Bronchial epithelial cell (primary cell): ENCODE results near the gene SIM2. TPM values are rescaled to one million over a fixed set of nuclear protein-coding genes. Genes with fewer than 3 reads are reported as not detected.

Source experiments
- DNase-seq: peaks from one replicate; pipeline ENCODE4 v3.0.0-alpha.2; 2010; ENCODE audit warnings: low read depth
- FAIRE-seq: peaks from 2 replicates; lab custom pipeline; 2011; peaks lifted over from hg19 to GRCh38; lab: Jason Lieb, UNC
- H3K27me3 ChIP-seq: 2 replicates; pipeline ENCODE4 v1.5.1; 2011; ENCODE audit warnings: low read length; ENCODE audit not compliant: control insufficient read depth, insufficient read depth
- H3K36me3 ChIP-seq: 2 replicates; pipeline ENCODE4 v1.5.1; 2011; ENCODE audit warnings: low read length; ENCODE audit not compliant: control insufficient read depth, insufficient read depth
- H3K4me3 ChIP-seq: 2 replicates; pipeline ENCODE4 v1.5.1; 2011; ENCODE audit warnings: mild to moderate bottlenecking, low read depth, low read length, control low read depth
- CTCF ChIP-seq: IDR thresholded peaks from 2 replicates; pipeline ENCODE4 v1.5.1; 2011; ENCODE audit warnings: mild to moderate bottlenecking, moderate library complexity, low read length, control low read depth, inconsistent platforms; ENCODE audit not compliant: insufficient read depth, severe bottlenecking
- total RNA-seq: library from RNA; depleted of rRNA; stranded (reverse); fragments of >200 nt; gene quantifications from 2 replicates; pipeline ENCODE4 v1.2.1, GENCODE V29; 2014

Gene SIM2
- total RNA-seq, 1 donor from 2014 or later: 0.26 TPM

- Histone ChIP-seq H3K36me3 (no peaks in the 10 kb centered on the region), H3K4me3 (no peak overlapping the region), H3K27me3 (no peaks in the 10 kb centered on the region)
- DNase-seq: no peak
- FAIRE-seq: no peak
- TF ChIP-seq CTCF: no peak
Measured at GRCh38 chr21:36786186-36786585, 87.3 kb downstream of the SIM2 start.

GRCh38 chr21:36788120-36788638 lies 89.3 kb downstream of the SIM2 start:
- no peak overlapping the region for H3K4me3 ChIP-seq
- no peaks in the 10 kb centered on the region for H3K27me3 ChIP-seq
- no peak for TF ChIP-seq CTCF
- no peak for FAIRE-seq
- DNase-seq: no peak
- no peaks in the 10 kb centered on the region for H3K36me3 ChIP-seq

GRCh38 chr21:36790616-36791015 lies 91.7 kb downstream of the SIM2 start:
- no peak for TF ChIP-seq CTCF
- H3K4me3 ChIP-seq: no peak overlapping the region
- no peak for FAIRE-seq
- H3K36me3 ChIP-seq: no peaks in the 10 kb centered on the region
- DNase-seq: no peak
- H3K27me3 ChIP-seq: no peaks in the 10 kb centered on the region

GRCh38 chr21:36791180-36791579 lies 92.3 kb downstream of the SIM2 start:
- H3K4me3 ChIP-seq: no peak overlapping the region
- FAIRE-seq (no peak), DNase-seq (no peak)

GRCh38 chr21:36791695-36792470 lies 93.0 kb downstream of the SIM2 start:
- DNase-seq (no peak), FAIRE-seq (no peak)
- no peak overlapping the region for H3K4me3 ChIP-seq
- H3K27me3 ChIP-seq: no peaks in the 10 kb centered on the region
- H3K36me3 ChIP-seq: no peaks in the 10 kb centered on the region
- no peak for TF ChIP-seq CTCF

More at GRCh38 chr21:36791180-36791579, 92.3 kb downstream of the SIM2 start:
- no peaks in the 10 kb centered on the region for H3K36me3 ChIP-seq
- no peak for TF ChIP-seq CTCF
- H3K27me3 ChIP-seq: no peaks in the 10 kb centered on the region

- no peaks in the 10 kb centered on the region for H3K36me3 ChIP-seq
- DNase-seq: peak; percentile 96
- no peaks in the 10 kb centered on the region for H3K27me3 ChIP-seq
- no peak overlapping the region for H3K4me3 ChIP-seq
- TF ChIP-seq CTCF: no peak
- peak; percentile 99 for FAIRE-seq
Measured at GRCh38 chr21:36792505-36792967, 93.6 kb downstream of the SIM2 start.
